SK-N-SH (cell line): ENCODE measurements around the gene FAM156B. TPM values are rescaled to one million over a fixed set of nuclear protein-coding genes. Genes with fewer than 3 reads are reported as not detected.
A peak's percentile ranks its signal among the peaks of the same experiment; 100 is the strongest.
"Not testable (repeated sequence)": the region's sequence is repeated elsewhere in the genome, so short reads cannot be mapped to it uniquely, and the experiment has no call there.

ENCODE experiments used
- CTCF ChIA-PET: fragments of 300-600, 350-600 bp; formaldehyde crosslinking; extraction: SDS; loops from one replicate; lab custom pipeline; 2021; lab: Yijun Ruan, JAX
- POLR2A ChIA-PET: fragments of 350-600 bp; sonication (Branson Sonifier 250); formaldehyde crosslinking; extraction: SDS; loops from one replicate; lab custom pipeline; 2020; ENCODE audit warnings: antibody characterized with exemption, inconsistent platforms; lab: Yijun Ruan, JAX
- DNase-seq: peaks from one replicate; pipeline ENCODE4 v3.0.0; 2012
- H2AFZ ChIP-seq: fragments of 200-600 bp; sonication (generic); 2 replicates; pipeline ENCODE4 v1.8.1; 2016; ENCODE audit warnings: antibody characterized with exemption, mild to moderate bottlenecking, low read depth
- H3F3A ChIP-seq: fragments of 200-600 bp; sonication (generic); replicated peaks from 2 replicates; pipeline ENCODE3; 2016; ENCODE audit warnings: antibody characterized with exemption, mild to moderate bottlenecking; ENCODE audit not compliant: insufficient read depth
- H3K27ac ChIP-seq, 2 experiments: fragments of 200-500 bp in 1 of 2; fragments of 200-600 bp in 1 of 2; sonication (Bioruptor generic) in 1 of 2; sonication (generic), shearing (Covaris generic) in 1 of 2; 2 replicates each; pipeline versions ENCODE4 v1.5.1 to v1.6.1; 2014 to 2016; ENCODE audit warnings: low read depth in 2 of 2, inconsistent platforms in 1 of 2, low read length in 1 of 2, mild to moderate bottlenecking in 1 of 2, mixed read lengths in 1 of 2
- H3K27me3 ChIP-seq: fragments of 200-600 bp; sonication (generic), shearing (Covaris generic); 2 replicates; pipeline ENCODE4 v1.6.1; 2016; ENCODE audit warnings: mixed run types; ENCODE audit not compliant: insufficient read depth
- H3K36me3 ChIP-seq, 2 experiments: fragments of 200-500 bp in 1 of 2; fragments of 200-600 bp in 1 of 2; sonication (Bioruptor generic) in 1 of 2; sonication (generic) in 1 of 2; replicated peaks in 1 of 2; 2 replicates each; pipeline versions ENCODE3 to v1.5.1; 2014 to 2016; ENCODE audit warnings: low read length in 1 of 2, mild to moderate bottlenecking in 1 of 2; ENCODE audit not compliant: insufficient read depth in 2 of 2, control insufficient read depth in 1 of 2
- H3K4me1 ChIP-seq, 2 experiments: fragments of 200-500 bp in 1 of 2; fragments of 200-600 bp in 1 of 2; sonication (Bioruptor generic) in 1 of 2; sonication (generic), shearing (Covaris generic) in 1 of 2; 2 replicates each; pipeline versions ENCODE4 v1.5.1 to v1.6.1; 2014 to 2016; ENCODE audit warnings: low read depth in 1 of 2, low read length in 1 of 2, mixed run types in 1 of 2; ENCODE audit not compliant: insufficient read depth in 2 of 2, control insufficient read depth in 1 of 2
- H3K4me2 ChIP-seq: fragments of 200-600 bp; sonication (generic), shearing (Covaris generic); 2 replicates; pipeline ENCODE4 v1.6.1; 2017; ENCODE audit warnings: mixed run types
- H3K4me3 ChIP-seq, 2 experiments: fragments of 200-500 bp in 1 of 2; fragments of 200-600 bp in 1 of 2; sonication (Bioruptor generic) in 1 of 2; sonication (generic), shearing (Covaris generic) in 1 of 2; 2 replicates each; pipeline versions ENCODE4 v1.5.1 to v1.8.1; 2014 to 2016; ENCODE audit warnings: low read depth in 2 of 2, inconsistent platforms in 1 of 2, low read length in 1 of 2, mild to moderate bottlenecking in 1 of 2, mixed read lengths in 1 of 2, moderate library complexity in 1 of 2
- H3K79me2 ChIP-seq: fragments of 200-600 bp; sonication (generic); 2 replicates; pipeline ENCODE4 v1.8.1; 2017; ENCODE audit warnings: mild to moderate bottlenecking; ENCODE audit not compliant: insufficient read depth
- H3K9ac ChIP-seq: fragments of 200-600 bp; sonication (generic); 2 replicates; pipeline ENCODE4 v1.6.1; 2017; ENCODE audit warnings: mixed run types
- H3K9me2 ChIP-seq: fragments of 200-600 bp; sonication (generic); 2 replicates; pipeline ENCODE4 v1.6.1; 2017; ENCODE audit warnings: mixed run types
- H3K9me3 ChIP-seq: fragments of 200-600 bp; sonication (generic); 2 replicates; pipeline ENCODE4 v1.6.1; 2017; ENCODE audit warnings: mixed run types, mild to moderate bottlenecking, moderate library complexity
- H4K20me1 ChIP-seq: fragments of 200-600 bp; sonication (generic); 2 replicates; pipeline ENCODE4 v1.6.1; 2017; ENCODE audit warnings: mild to moderate bottlenecking, mixed run types; ENCODE audit not compliant: insufficient read depth
- ELF1 ChIP-seq: IDR thresholded peaks from 2 replicates; pipeline ENCODE4 v1.4.0; 2012
- FOSL2 ChIP-seq: IDR thresholded peaks from 2 replicates; pipeline ENCODE4 v1.4.0; 2012; ENCODE audit warnings: low read depth, mild to moderate bottlenecking, moderate library complexity, borderline replicate concordance
- JUND ChIP-seq: IDR thresholded peaks from 2 replicates; pipeline ENCODE4 v1.4.0; 2012
- MEF2A ChIP-seq: IDR thresholded peaks from 2 replicates; pipeline ENCODE4 v1.4.0; 2012; ENCODE audit warnings: low read depth, borderline replicate concordance
- NFIC ChIP-seq: IDR thresholded peaks from 2 replicates; pipeline ENCODE4 v1.4.0; 2012; ENCODE audit warnings: borderline replicate concordance
- POLR2AphosphoS5 ChIP-seq: IDR thresholded peaks from 2 replicates; pipeline ENCODE4 v1.6.1; 2012; ENCODE audit warnings: low read depth, low read length
- REST ChIP-seq: IDR thresholded peaks from 2 replicates; pipeline ENCODE4 v1.6.1; 2012; ENCODE audit warnings: mild to moderate bottlenecking, low read depth, low read length, moderate library complexity
- TAF1 ChIP-seq: IDR thresholded peaks from 2 replicates; pipeline ENCODE4 v1.6.1; 2012; ENCODE audit warnings: low read depth, mild to moderate bottlenecking, low read length, moderate library complexity, borderline replicate concordance
- USF1 ChIP-seq: IDR thresholded peaks from 2 replicates; pipeline ENCODE4 v1.4.0; 2012; ENCODE audit warnings: low read depth, borderline replicate concordance
- WGBS: methylation state at CpG from one replicate; pipeline ENCODE4 v1.1.6; 2017; ENCODE audit warnings: low lambda C conversion rate; 5-methylcytosine and 5-hydroxymethylcytosine counted together
- polyA plus RNA-seq, 3 experiments: library from polyadenylated mRNA; depleted of rRNA; stranded (reverse); fragments of >200 nt; gene quantifications; 2 replicates each; pipeline ENCODE4 v1.2.3, GENCODE V29; 2012

The FAM156B gene
- polyA plus RNA-seq, 1 of the 3 experiments (the other 2 are of a cell fraction): 73.9 TPM

GRCh38 chrX:52934704-52935469, 37.8 kb downstream of the FAM156B start (continued):
- TF ChIP-seq USF1: no peak
- peak; percentile 79 for TF ChIP-seq ELF1
- peak; percentile 84 for TF ChIP-seq POLR2AphosphoS5
- peak; percentile 43; the same call in 1 of the 2 replicates for TF ChIP-seq MEF2A
- peak; percentile 34; the same call in 1 of the 2 replicates for TF ChIP-seq NFIC
- TF ChIP-seq JUND: peak; percentile 52; the same call in 1 of the 2 replicates
- no peak; the same call in 1 of the 2 replicates for TF ChIP-seq REST
- TF ChIP-seq TAF1: peak; percentile 47; the same call in 1 of the 2 replicates
- TF ChIP-seq FOSL2: peak; percentile 10; the same call in 1 of the 2 replicates
- TF ChIP-seq, all 33 proteins: peak for 25

- H3K27me3 ChIP-seq, POLR2A ChIA-PET, H3K79me2 ChIP-seq, H3F3A ChIP-seq, DNase-seq, H3K9me2 ChIP-seq, H3K9me3 ChIP-seq, H3K36me3 ChIP-seq, H4K20me1 ChIP-seq, H3K4me1 ChIP-seq: not testable (repeated sequence)
- Histone ChIP-seq H3K4me2 (peak overlapping the region; percentile 90), H3K27ac (peak overlapping the region; percentile 98 to 99), H3K4me3 (peak overlapping the region; percentile 88 to 95), H3K9ac (peak overlapping the region; percentile 91), H2AFZ (peak overlapping the region; percentile 96)
- CTCF ChIA-PET: interaction anchor here (0.6 kb wide), 1 partner anchor 12 kb away, joined by 3 read pairs; no protein-coding TSS in a partner anchor
- WGBS: 11% methylated on average over 10 of the region's 10 CpGs
These were observed 38.3 kb downstream of the FAM156B start for GRCh38 chrX:52935470-52935784.

GRCh38 chrX:52940704-52941103, 43.6 kb downstream of the FAM156B start:
- H3K9me2 ChIP-seq, POLR2A ChIA-PET, H3K27me3 ChIP-seq, H3K4me2 ChIP-seq, H3K36me3 ChIP-seq, CTCF ChIA-PET, H3F3A ChIP-seq, H3K27ac ChIP-seq, H3K9me3 ChIP-seq, H3K4me3 ChIP-seq, H4K20me1 ChIP-seq, H3K4me1 ChIP-seq, H2AFZ ChIP-seq, DNase-seq, H3K9ac ChIP-seq, H3K79me2 ChIP-seq: not testable (repeated sequence)
- no CpG with 5 or more reads among the region's 4 CpGs for WGBS

- H3K27me3 ChIP-seq, H3F3A ChIP-seq, H3K9me3 ChIP-seq, CTCF ChIA-PET, H3K9me2 ChIP-seq, H3K79me2 ChIP-seq, H3K4me3 ChIP-seq, H3K4me1 ChIP-seq, H3K9ac ChIP-seq, H3K27ac ChIP-seq, H3K4me2 ChIP-seq, H2AFZ ChIP-seq, POLR2A ChIA-PET, H3K36me3 ChIP-seq, H4K20me1 ChIP-seq, DNase-seq: not testable (repeated sequence)
- WGBS: no CpG with 5 or more reads among the region's 10 CpGs
These were observed 44.6 kb downstream of the FAM156B start for GRCh38 chrX:52941728-52942127.

GRCh38 chrX:52945838-52946494, 48.8 kb downstream of the FAM156B start:
- CTCF ChIA-PET, H3K9me3 ChIP-seq, H3K4me3 ChIP-seq: not testable (repeated sequence)

More at GRCh38 chrX:52945838-52946494, 48.8 kb downstream of the FAM156B start:
- H3K9ac ChIP-seq, H3K27ac ChIP-seq, H3K9me2 ChIP-seq, POLR2A ChIA-PET, H3K79me2 ChIP-seq, H2AFZ ChIP-seq, DNase-seq, H3K27me3 ChIP-seq, H3K36me3 ChIP-seq, H3K4me1 ChIP-seq, H4K20me1 ChIP-seq, H3K4me2 ChIP-seq, H3F3A ChIP-seq: not testable (repeated sequence)
- WGBS: no CpG with 5 or more reads among the region's 14 CpGs
